Activated CD8-positive, alpha-beta memory T cell treated with anti-CD3 and anti-CD28 coated beads, Interleukin-2, amount 10 ng/mL, durations not matched to agents 7 days and 5 days (primary cell): ENCODE data around the gene NABP1. TPM values are rescaled to one million over a fixed set of nuclear protein-coding genes. Genes with fewer than 3 reads are reported as not detected.

Experiments
- ATAC-seq: fragments of 150-1000 bp; cut with Tn5 transposase; one replicate; pipeline ENCODE4 v1.10.0; 2021; ENCODE audit warnings: moderate library complexity
- CTCF ChIA-PET: fragments of 350-600 bp; sonication (Branson Sonifier 250); formaldehyde crosslinking; loops from one replicate; lab custom pipeline; 2021; ENCODE audit warnings: antibody characterized with exemption; lab: Charles Lee
- DNase-seq: peaks from one replicate; pipeline ENCODE4 v3.0.0-alpha.2; 2020
- H3K27ac Mint-ChIP-seq: one replicate; pipeline ENCODE4 v1.8.0; 2021; ENCODE audit warnings: mild to moderate bottlenecking, mixed read lengths
- H3K27me3 Mint-ChIP-seq: one replicate; pipeline ENCODE4 v1.8.0; 2021; ENCODE audit warnings: mixed read lengths
- H3K36me3 Mint-ChIP-seq: one replicate; pipeline ENCODE4 v1.8.0; 2021; ENCODE audit warnings: mild to moderate bottlenecking, mixed read lengths
- H3K4me1 Mint-ChIP-seq: one replicate; pipeline ENCODE4 v1.8.0; 2021; ENCODE audit warnings: mixed read lengths
- H3K4me3 Mint-ChIP-seq: one replicate; pipeline ENCODE4 v1.8.0; 2021; ENCODE audit warnings: mild to moderate bottlenecking, moderate library complexity, mixed read lengths
- H3K9me3 Mint-ChIP-seq: one replicate; pipeline ENCODE4 v1.8.0; 2022; ENCODE audit warnings: low read depth, mixed read lengths
- total RNA-seq, 2 experiments: library from RNA; stranded (reverse); gene quantifications; one replicate each; pipeline ENCODE4 v1.2.3, GENCODE V29; 2021

Gene NABP1
- total RNA-seq, 2 experiments from 2014 or later = 49.2 to 52.3 TPM

GRCh38 chr2:191676790-191677645 lies 918 bp upstream of the NABP1 start:
- CTCF ChIA-PET = interaction anchor here (0.7 to 1.9 kb wide), 11 partner anchors 10 to 1914 kb away, joined by 3 to 12 read pairs (median 3); partner anchors contain the start of gene OSGEPL1
- Mint-ChIP-seq H3K27me3 (no peaks in the 10 kb centered on the region), H3K4me3 (peak overlapping the region; percentile 100), H3K36me3 (peaks cover 27% of the 10 kb centered on the region), H3K27ac (peak overlapping the region; percentile 100), H3K4me1 (peaks cover 41% of the 10 kb centered on the region), H3K9me3 (no peaks in the 10 kb centered on the region)
- DNase-seq = peak; percentile 83
- peak; percentile 28 for ATAC-seq

GRCh38 chr2:191678437-191679100 lies 633 bp downstream of the NABP1 start:
- H3K4me1 Mint-ChIP-seq = peaks cover 53% of the 10 kb centered on the region
- peak; percentile 77 for DNase-seq
- H3K27me3 Mint-ChIP-seq = no peaks in the 10 kb centered on the region
- peaks cover 36% of the 10 kb centered on the region for H3K36me3 Mint-ChIP-seq
- H3K4me3 Mint-ChIP-seq = peak overlapping the region; percentile 100
- CTCF ChIA-PET = interaction anchor here (0.7 to 1.9 kb wide), 5 partner anchors 13 to 627 kb away, joined by 3 to 7 read pairs (median 3); no protein-coding TSS in a partner anchor
- ATAC-seq = peak; percentile 12
- peak overlapping the region; percentile 100 for H3K27ac Mint-ChIP-seq
- no peaks in the 10 kb centered on the region for H3K9me3 Mint-ChIP-seq

GRCh38 chr2:191679818-191680600 lies 2.1 kb downstream of the NABP1 start:
- ATAC-seq = no peak
- peak overlapping the region; percentile 100 for H3K4me3 Mint-ChIP-seq
- no peaks in the 10 kb centered on the region for H3K27me3 Mint-ChIP-seq

GRCh38 chr2:191680639-191681038 lies 2.7 kb downstream of the NABP1 start:
- CTCF ChIA-PET = interaction anchor here (0.9 to 2.9 kb wide), 7 partner anchors 9 to 114 kb away, joined by 3 to 10 read pairs (median 3); no protein-coding TSS in a partner anchor
- H3K4me3 Mint-ChIP-seq = peak overlapping the region; percentile 100
- H3K4me1 Mint-ChIP-seq = peaks cover 49% of the 10 kb centered on the region
- H3K27me3 Mint-ChIP-seq = no peaks in the 10 kb centered on the region
- ATAC-seq = no peak
- no peaks in the 10 kb centered on the region for H3K9me3 Mint-ChIP-seq
- DNase-seq = no peak
- H3K36me3 Mint-ChIP-seq = peaks cover 52% of the 10 kb centered on the region
- H3K27ac Mint-ChIP-seq = peak overlapping the region; percentile 100

More at GRCh38 chr2:191679818-191680600, 2.1 kb downstream of the NABP1 start:
- Mint-ChIP-seq H3K36me3 (peaks cover 48% of the 10 kb centered on the region), H3K27ac (peak overlapping the region; percentile 100), H3K4me1 (peaks cover 52% of the 10 kb centered on the region), H3K9me3 (no peaks in the 10 kb centered on the region)
- CTCF ChIA-PET = interaction anchor here (0.9 to 2.9 kb wide), 4 partner anchors 9 to 113 kb away, joined by 3 to 10 read pairs (median 3); no protein-coding TSS in a partner anchor
- DNase-seq = no peak

- ATAC-seq (no peak), DNase-seq (no peak)
- no peaks in the 10 kb centered on the region for H3K27me3 Mint-ChIP-seq
- H3K36me3 Mint-ChIP-seq = peaks cover 63% of the 10 kb centered on the region
- H3K4me3 Mint-ChIP-seq = peak overlapping the region; percentile 22
- no peaks in the 10 kb centered on the region for H3K9me3 Mint-ChIP-seq
- peak overlapping the region; percentile 67 for H3K27ac Mint-ChIP-seq
- CTCF ChIA-PET = interaction anchor here (0.8 to 2.9 kb wide), 5 partner anchors 9 to 123 kb away, joined by 3 to 10 read pairs (median 6); no protein-coding TSS in a partner anchor
- peaks cover 45% of the 10 kb centered on the region for H3K4me1 Mint-ChIP-seq
Observed at GRCh38 chr2:191682126-191682525, 4.2 kb downstream of the NABP1 start.

GRCh38 chr2:191686066-191686465 lies 8.1 kb downstream of the NABP1 start:
- Mint-ChIP-seq H3K36me3 (peaks cover 63% of the 10 kb centered on the region), H3K4me1 (peaks cover 59% of the 10 kb centered on the region), H3K27ac (no peak overlapping the region), H3K9me3 (no peaks in the 10 kb centered on the region), H3K27me3 (no peaks in the 10 kb centered on the region), H3K4me3 (no peak overlapping the region)
- CTCF ChIA-PET = no interaction called here
- ATAC-seq (no peak), DNase-seq (no peak)

GRCh38 chr2:191686729-191687128 lies 8.8 kb downstream of the NABP1 start:
- no peaks in the 10 kb centered on the region for H3K9me3 Mint-ChIP-seq
- no peak overlapping the region for H3K27ac Mint-ChIP-seq
- no peak for ATAC-seq
- DNase-seq = no peak
- peaks cover 59% of the 10 kb centered on the region for H3K36me3 Mint-ChIP-seq
- no peak overlapping the region for H3K4me3 Mint-ChIP-seq
- H3K4me1 Mint-ChIP-seq = peaks cover 54% of the 10 kb centered on the region
- CTCF ChIA-PET = interaction anchor here (1.0 kb wide), 1 partner anchor 120 kb away, joined by 4 read pairs; no protein-coding TSS in a partner anchor
- H3K27me3 Mint-ChIP-seq = no peaks in the 10 kb centered on the region

- no peak for DNase-seq
- no peak overlapping the region for H3K27ac Mint-ChIP-seq
- CTCF ChIA-PET = interaction anchor here (1.0 to 1.1 kb wide), 2 partner anchors 122 to 474 kb away, joined by 3 to 4 read pairs; no protein-coding TSS in a partner anchor
- no peaks in the 10 kb centered on the region for H3K9me3 Mint-ChIP-seq
- ATAC-seq = no peak
- peaks cover 48% of the 10 kb centered on the region for H3K36me3 Mint-ChIP-seq
- no peaks in the 10 kb centered on the region for H3K27me3 Mint-ChIP-seq
- no peak overlapping the region for H3K4me3 Mint-ChIP-seq
- peaks cover 43% of the 10 kb centered on the region for H3K4me1 Mint-ChIP-seq
Observed at GRCh38 chr2:191687867-191688266, 9.9 kb downstream of the NABP1 start.

- ATAC-seq (no peak), DNase-seq (no peak)
- H3K4me1 Mint-ChIP-seq = peaks cover 36% of the 10 kb centered on the region
- no peak overlapping the region for H3K4me3 Mint-ChIP-seq
- H3K27ac Mint-ChIP-seq = no peak overlapping the region
- H3K9me3 Mint-ChIP-seq = no peaks in the 10 kb centered on the region
- CTCF ChIA-PET = interaction anchor here (0.7 to 0.9 kb wide), 2 partner anchors 9 to 18 kb away, joined by 3 read pairs; no protein-coding TSS in a partner anchor
- H3K36me3 Mint-ChIP-seq = peaks cover 41% of the 10 kb centered on the region
- H3K27me3 Mint-ChIP-seq = no peaks in the 10 kb centered on the region
Observed at GRCh38 chr2:191688934-191689695, 11.2 kb downstream of the NABP1 start.

GRCh38 chr2:191690327-191690726 lies 12.4 kb downstream of the NABP1 start:
- CTCF ChIA-PET = interaction anchor here (1.5 kb wide), 1 partner anchor 9 kb away, joined by 6 read pairs; no protein-coding TSS in a partner anchor
- ATAC-seq (no peak), DNase-seq (no peak)
- Mint-ChIP-seq H3K4me1 (peaks cover 34% of the 10 kb centered on the region), H3K27me3 (no peaks in the 10 kb centered on the region), H3K36me3 (peaks cover 35% of the 10 kb centered on the region), H3K4me3 (no peak overlapping the region), H3K9me3 (no peaks in the 10 kb centered on the region), H3K27ac (no peak overlapping the region)

- Mint-ChIP-seq H3K36me3 (peaks cover 28% of the 10 kb centered on the region), H3K4me1 (peaks cover 29% of the 10 kb centered on the region), H3K27me3 (no peaks in the 10 kb centered on the region), H3K4me3 (no peak overlapping the region), H3K9me3 (no peaks in the 10 kb centered on the region), H3K27ac (no peak overlapping the region)
- ATAC-seq (peak; percentile 84), DNase-seq (peak; percentile 63)
- CTCF ChIA-PET = interaction anchor here (0.8 to 1.7 kb wide), 13 partner anchors 10 to 137 kb away, joined by 3 to 13 read pairs (median 4); partner anchors contain the start of gene NABP1
Observed at GRCh38 chr2:191691016-191691735, 13.2 kb downstream of the NABP1 start.
